Measurements from ENCODE around the gene TMEM150B. TPM values are rescaled to one million over a fixed set of nuclear protein-coding genes. Genes with fewer than 3 reads are reported as not detected.

Gene TMEM150B
- total RNA-seq, 1 experiment from 2014 or later: not detected

DNA sequence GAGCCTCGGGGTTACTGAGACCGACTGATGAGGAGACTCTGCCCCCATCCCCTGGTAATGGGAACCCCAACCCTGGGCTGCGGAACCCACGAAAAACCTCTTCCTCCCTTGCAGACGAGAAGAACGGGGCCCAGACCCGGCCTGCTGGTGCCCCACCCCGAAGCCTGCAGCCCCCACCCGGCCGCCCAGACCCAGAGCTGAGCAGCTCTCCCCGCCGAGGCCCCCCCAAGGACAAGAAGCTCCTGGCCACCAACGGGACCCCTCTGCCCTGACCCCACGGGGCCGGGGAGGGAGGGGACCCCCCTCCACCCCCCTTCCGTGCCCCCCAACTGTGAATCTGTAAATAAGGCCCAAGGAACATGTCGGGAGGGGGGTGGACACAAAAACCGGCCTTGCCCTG lies 13.3 kb downstream of the TMEM150B start:
- in situ Hi-C loops (cut with HindIII; ENCODE audit: low sequenced_read_pairs): no loop called here
- DNase-seq (ENCODE audit: low spot score): no peak

DNA sequence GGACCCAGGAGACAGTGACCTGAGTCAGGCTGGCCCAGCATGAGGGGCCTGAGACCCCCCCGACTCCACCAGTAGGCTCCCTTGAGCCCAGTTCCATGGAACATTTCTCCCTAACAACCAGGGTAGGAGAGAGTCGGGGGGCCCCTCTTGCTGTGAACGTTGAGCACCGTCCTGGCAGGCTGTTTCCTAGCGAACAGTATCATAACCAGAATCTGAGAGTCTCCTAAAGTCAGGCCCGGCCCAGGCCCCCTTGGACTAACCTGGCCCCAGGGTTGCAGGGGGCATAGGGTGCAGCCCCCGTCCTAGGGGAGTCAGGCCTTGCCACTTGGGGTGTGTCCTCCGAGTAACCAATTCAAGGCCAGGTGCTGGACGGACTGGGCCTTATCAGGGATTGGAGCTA lies 13.7 kb downstream of the TMEM150B start:
- DNase-seq (ENCODE audit: low spot score): no peak
- in situ Hi-C loops (cut with HindIII; ENCODE audit: low sequenced_read_pairs): no loop called here

DNA sequence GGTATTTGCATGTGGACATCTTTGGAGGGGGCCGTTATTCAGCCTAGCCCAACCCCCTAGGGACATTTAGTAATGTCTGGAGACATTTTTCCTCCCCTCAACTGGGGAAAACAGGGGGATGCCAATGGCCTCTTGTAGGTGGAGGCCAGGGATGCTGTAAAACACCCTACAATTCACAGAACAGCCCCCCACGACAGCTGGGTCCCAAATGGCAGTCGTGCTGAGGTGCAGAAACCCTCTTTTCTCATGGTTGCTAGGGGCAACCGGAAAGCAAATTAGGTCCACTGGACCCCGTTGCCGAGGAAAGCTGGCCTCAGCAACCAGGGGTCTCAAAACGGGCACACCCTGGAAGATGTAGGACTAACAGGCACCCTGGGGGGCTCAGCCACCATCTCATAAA lies 14.6 kb downstream of the TMEM150B start:
- no peak for DNase-seq (ENCODE audit: low spot score)
- in situ Hi-C loops (cut with HindIII; ENCODE audit: low sequenced_read_pairs): no loop called here

- DNase-seq (ENCODE audit: low spot score): no peak
- in situ Hi-C loops (cut with HindIII; ENCODE audit: low sequenced_read_pairs): no loop called here
Measured at GRCh38 chr19:55309448-55309847, 15.7 kb downstream of the TMEM150B start.

GRCh38 chr19:55308281-55308680 lies 16.9 kb downstream of the TMEM150B start:
- no peak for DNase-seq (ENCODE audit: low spot score)
- in situ Hi-C loops (cut with HindIII; ENCODE audit: low sequenced_read_pairs): no loop called here

GRCh38 chr19:55306712-55307111 lies 18.4 kb downstream of the TMEM150B start:
- in situ Hi-C loops (cut with HindIII; ENCODE audit: low sequenced_read_pairs): no loop called here
- no peak for DNase-seq (ENCODE audit: low spot score)

- in situ Hi-C loops (cut with HindIII; ENCODE audit: low sequenced_read_pairs): no loop called here
- DNase-seq (ENCODE audit: low spot score): no peak
Measured at GRCh38 chr19:55305983-55306562, 19.1 kb downstream of the TMEM150B start.

DNA sequence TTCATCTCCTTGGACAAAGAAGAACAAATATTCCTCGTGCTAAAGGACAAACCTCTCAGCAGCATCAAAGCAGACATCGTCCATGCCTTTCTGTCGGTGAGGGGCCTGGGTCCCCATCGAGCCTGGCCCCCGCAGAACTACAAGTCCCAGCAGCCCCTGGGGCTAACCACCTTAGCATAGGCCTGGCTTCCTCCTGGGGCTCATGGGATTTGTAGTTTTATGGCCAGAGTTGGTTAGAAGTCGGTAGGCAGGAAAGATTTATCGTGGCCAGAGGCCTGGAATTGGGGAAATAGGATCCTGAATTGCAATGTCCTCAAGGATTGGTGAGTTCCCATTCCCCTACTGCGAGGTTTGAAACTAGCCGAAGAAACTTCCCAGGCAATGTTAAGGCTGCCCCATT lies 19.6 kb downstream of the TMEM150B start:
- DNase-seq (ENCODE audit: low spot score): peak; percentile 75
- in situ Hi-C loops (cut with HindIII; ENCODE audit: low sequenced_read_pairs): no loop called here

- in situ Hi-C loops (cut with HindIII; ENCODE audit: low sequenced_read_pairs): no loop called here
- no peak for DNase-seq (ENCODE audit: low spot score)
Measured at GRCh38 chr19:55304980-55305379, 20.2 kb downstream of the TMEM150B start.

DNA sequence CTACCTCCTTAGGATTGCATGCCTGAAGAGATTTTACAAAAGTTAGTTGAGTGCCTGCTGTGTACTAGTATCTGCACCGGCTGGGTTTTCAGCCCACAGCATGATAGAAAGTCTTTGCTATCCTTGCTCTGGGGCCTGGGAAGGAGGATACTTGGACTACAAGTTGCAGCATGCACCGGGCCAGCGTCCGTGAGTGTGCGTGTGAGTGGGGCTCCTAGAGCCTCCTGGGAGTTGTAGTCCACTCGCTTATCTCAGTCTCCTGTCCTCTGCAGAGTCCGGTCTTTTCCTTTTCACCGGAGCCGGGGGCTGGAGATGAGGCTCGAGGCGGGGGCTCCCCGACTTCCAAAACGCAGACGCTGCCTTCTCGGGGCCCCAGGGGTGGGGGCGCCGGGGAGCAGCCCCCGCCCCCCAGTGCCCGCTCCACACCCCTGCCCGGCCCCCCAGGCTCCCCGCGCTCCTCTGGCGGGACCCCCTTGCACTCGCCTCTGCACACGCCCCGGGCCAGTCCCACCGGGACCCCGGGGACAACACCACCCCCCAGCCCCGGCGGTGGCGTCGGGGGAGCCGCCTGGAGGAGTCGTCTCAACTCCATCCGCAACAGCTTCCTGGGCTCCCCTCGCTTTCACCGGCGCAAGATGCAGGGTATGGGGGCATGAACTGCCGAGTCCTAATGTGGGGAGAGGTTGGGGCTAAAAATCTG lies 20.7 kb downstream of the TMEM150B start:
- in situ Hi-C loops (cut with HindIII; ENCODE audit: low sequenced_read_pairs): no loop called here
- DNase-seq (ENCODE audit: low spot score): peak; percentile 70

DNA sequence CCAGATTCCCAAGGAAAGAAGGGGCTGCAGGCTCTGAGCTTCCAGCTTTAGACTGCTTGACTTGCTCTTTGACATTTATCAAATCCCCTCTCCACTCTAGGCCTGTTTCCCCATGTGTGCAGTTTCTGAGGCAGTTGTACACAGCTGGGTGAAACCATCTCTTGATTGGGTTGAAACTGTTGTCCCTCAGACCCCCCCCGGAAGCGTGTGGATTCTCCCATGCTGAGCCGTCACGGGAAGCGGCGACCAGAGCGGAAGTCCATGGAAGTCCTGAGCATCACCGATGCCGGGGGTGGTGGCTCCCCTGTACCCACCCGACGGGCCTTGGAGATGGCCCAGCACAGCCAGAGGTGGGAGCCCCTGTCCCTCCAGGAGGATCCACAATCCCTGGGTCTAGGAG lies 21.7 kb downstream of the TMEM150B start:
- DNase-seq (ENCODE audit: low spot score): no peak
- in situ Hi-C loops (cut with HindIII; ENCODE audit: low sequenced_read_pairs): no loop called here

DNA sequence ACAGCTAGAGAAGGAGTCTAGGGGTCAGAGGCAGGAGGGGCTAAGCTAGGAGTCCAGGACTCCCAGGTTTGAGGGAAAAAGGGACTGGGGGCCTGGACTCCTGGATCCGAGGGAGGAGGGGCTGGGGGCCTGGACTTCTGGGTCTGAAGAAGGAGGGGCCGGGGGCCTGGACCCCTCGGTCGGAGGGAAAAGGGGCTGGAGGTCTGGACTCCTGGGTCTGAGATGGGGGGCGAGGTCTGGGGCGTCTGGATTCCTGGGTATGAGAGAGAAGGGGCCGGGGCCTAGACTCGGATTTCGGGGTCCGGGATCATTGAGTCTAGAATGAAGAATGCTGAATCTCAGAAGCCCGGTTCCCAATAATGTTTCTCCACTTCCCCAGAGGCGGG lies 22.8 kb downstream of the TMEM150B start:
- DNase-seq (ENCODE audit: low spot score): no peak
- in situ Hi-C loops (cut with HindIII; ENCODE audit: low sequenced_read_pairs): no loop called here

- DNase-seq (ENCODE audit: low spot score): peak; percentile 76
- in situ Hi-C loops (cut with HindIII; ENCODE audit: low sequenced_read_pairs): no loop called here
Measured at GRCh38 chr19:55301459-55302317, 23.5 kb downstream of the TMEM150B start.

- no peak for DNase-seq (ENCODE audit: low spot score)
- in situ Hi-C loops (cut with HindIII; ENCODE audit: low sequenced_read_pairs): no loop called here
Measured at GRCh38 chr19:55300886-55301458, 24.2 kb downstream of the TMEM150B start.

GRCh38 chr19:55299991-55300390 lies 25.1 kb downstream of the TMEM150B start:
- no peak for DNase-seq (ENCODE audit: low spot score)
- in situ Hi-C loops (cut with HindIII; ENCODE audit: low sequenced_read_pairs): loop anchor here (10.0 kb wide), 1 partner anchor 115 kb away; no protein-coding TSS in a partner anchor

DNA sequence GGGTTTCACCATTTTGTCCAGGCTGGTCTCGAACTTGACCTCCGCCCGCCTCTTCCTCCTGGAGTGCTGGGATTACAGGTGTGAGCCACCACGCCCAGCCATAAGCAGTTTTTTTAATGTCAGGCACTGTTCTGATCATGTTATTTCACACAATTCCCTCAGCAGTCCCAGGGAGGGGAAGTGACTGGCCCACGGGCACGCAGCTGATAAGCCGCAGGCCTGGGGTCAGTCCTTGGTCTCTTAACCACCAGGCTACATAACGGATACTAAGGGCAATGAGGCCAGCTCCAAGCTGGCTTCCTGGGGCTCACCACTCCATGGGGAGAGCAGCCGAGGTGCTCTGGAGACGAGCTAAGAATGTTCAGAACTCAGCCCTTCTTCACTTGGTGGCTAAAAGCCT lies 27.9 kb downstream of the TMEM150B start:
- in situ Hi-C loops (cut with HindIII; ENCODE audit: low sequenced_read_pairs): loop anchor here (10.0 kb wide), 1 partner anchor 118 kb away; no protein-coding TSS in a partner anchor

GRCh38 chr19:55289117-55289796 lies 35.9 kb downstream of the TMEM150B start:
- in situ Hi-C loops (cut with HindIII; ENCODE audit: low sequenced_read_pairs): no loop called here
- DNase-seq (ENCODE audit: low spot score): peak; percentile 69

More for the DNA sequence above, 27.9 kb downstream of the TMEM150B start:
- no peak for DNase-seq (ENCODE audit: low spot score)

DNA sequence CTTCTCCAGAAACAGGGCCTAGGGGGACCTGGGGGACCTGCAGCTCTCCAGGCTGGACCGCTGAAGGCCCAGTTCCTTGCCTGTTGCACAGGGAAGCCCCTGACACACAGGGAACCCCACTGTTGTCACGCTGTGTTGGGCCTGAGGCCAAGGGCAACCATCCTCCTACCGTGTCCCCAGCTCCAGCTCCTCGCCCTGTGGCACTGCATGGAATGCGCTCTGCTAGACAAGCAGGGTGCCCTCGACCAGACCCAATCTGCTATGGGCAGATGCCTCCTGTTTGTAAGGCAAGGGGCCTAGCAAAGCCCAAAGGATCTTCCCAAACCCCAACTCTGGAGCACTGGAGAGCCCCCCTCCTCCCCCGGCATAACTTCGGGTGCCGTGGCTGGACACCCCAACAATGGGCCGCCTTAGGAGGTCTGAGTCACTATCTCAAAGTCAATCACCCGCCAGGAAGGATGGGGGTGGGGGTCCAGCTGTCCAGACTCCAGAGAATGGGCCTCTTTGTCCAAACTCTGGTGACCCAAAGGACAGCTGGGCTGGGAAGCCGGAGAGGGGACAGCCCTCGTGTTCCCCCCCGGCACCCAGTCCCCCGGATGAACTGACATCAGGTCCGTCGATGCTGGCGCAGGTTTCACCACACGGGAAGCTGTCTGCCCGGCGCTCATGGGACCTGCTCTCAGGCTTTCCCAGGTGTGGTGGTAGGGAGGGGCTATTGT lies 37.6 kb downstream of the TMEM150B start:
- DNase-seq (ENCODE audit: low spot score): peak; percentile 12
- in situ Hi-C loops (cut with HindIII; ENCODE audit: low sequenced_read_pairs): no loop called here
